Measurements from ENCODE around the gene ACOT13. TPM values are rescaled to one million over a fixed set of nuclear protein-coding genes. Genes with fewer than 3 reads are reported as not detected.
"Not testable (repeated sequence)": the region's sequence is repeated elsewhere in the genome, so short reads cannot be mapped to it uniquely, and the experiment has no call there.

ACOT13 gene
- total and polyA plus RNA-seq, 2 experiments from 2014 or later = 30.1 to 61.6 TPM

DNA sequence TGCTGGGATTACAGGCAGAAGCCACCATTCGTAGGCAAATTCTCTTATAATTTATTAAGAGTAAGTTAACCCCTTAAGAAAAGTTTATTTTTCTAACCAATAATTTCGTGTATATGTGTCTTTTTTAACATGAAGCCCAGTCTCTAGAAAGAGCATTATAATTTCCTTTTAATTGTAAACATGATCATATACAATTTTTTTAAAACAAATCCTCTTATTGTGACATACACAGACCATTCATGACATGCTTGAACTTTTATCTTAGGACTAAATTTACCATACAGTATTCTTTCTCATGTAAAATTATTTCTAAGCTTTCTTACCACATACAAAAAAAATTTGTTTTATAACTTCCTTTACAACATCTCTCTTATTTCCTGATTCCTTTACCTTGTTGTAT is 6.7 kb downstream of the ACOT13 start:
- Histone ChIP-seq H3K4me3 (no peak overlapping the region), H3K9me2 (replicated peaks; ENCODE audit: insufficient read depth) (no peaks in the 10 kb centered on the region), H3K4me1 (ENCODE audit: insufficient read depth) (no peaks in the 10 kb centered on the region), H2AFZ (no peak overlapping the region), H3K36me3 (replicated peaks; ENCODE audit: insufficient read depth, low read depth) (no peaks in the 10 kb centered on the region), H4K20me1 (ENCODE audit: insufficient read depth, poor library complexity, severe bottlenecking) (no peaks in the 10 kb centered on the region), H3K9me3 (ENCODE audit: low read depth) (no peaks in the 10 kb centered on the region), H3K79me2 (peaks cover 17% of the 10 kb centered on the region), H3K27ac (no peak overlapping the region), H3K27me3 (no peaks in the 10 kb centered on the region), H3K4me2 (no peak overlapping the region)
- no peak for DNase-seq (ENCODE audit: low spot score)
- TF ChIP-seq EZH2 (IDR thresholded peaks at IDR 0.05; ENCODE audit: borderline replicate concordance) = no peak
- TF ChIP-seq, protein P1, sequence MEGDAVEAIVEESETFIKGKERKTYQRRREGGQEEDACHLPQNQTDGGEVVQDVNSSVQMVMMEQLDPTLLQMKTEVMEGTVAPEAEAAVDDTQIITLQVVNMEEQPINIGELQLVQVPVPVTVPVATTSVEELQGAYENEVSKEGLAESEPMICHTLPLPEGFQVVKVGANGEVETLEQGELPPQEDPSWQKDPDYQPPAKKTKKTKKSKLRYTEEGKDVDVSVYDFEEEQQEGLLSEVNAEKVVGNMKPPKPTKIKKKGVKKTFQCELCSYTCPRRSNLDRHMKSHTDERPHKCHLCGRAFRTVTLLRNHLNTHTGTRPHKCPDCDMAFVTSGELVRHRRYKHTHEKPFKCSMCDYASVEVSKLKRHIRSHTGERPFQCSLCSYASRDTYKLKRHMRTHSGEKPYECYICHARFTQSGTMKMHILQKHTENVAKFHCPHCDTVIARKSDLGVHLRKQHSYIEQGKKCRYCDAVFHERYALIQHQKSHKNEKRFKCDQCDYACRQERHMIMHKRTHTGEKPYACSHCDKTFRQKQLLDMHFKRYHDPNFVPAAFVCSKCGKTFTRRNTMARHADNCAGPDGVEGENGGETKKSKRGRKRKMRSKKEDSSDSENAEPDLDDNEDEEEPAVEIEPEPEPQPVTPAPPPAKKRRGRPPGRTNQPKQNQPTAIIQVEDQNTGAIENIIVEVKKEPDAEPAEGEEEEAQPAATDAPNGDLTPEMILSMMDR (IDR thresholded peaks at IDR 0.05; ENCODE audit: poor library complexity) = no peak
- no peak for TF ChIP-seq EZH2phosphoT487 (IDR thresholded peaks at IDR 0.05; ENCODE audit: low read depth, severe bottlenecking, unreplicated experiment)
- WGBS (ENCODE audit: low lambda C conversion rate, missing lambda C conversion rate) = 73% methylated on average over 2 of the region's 2 CpGs

DNA sequence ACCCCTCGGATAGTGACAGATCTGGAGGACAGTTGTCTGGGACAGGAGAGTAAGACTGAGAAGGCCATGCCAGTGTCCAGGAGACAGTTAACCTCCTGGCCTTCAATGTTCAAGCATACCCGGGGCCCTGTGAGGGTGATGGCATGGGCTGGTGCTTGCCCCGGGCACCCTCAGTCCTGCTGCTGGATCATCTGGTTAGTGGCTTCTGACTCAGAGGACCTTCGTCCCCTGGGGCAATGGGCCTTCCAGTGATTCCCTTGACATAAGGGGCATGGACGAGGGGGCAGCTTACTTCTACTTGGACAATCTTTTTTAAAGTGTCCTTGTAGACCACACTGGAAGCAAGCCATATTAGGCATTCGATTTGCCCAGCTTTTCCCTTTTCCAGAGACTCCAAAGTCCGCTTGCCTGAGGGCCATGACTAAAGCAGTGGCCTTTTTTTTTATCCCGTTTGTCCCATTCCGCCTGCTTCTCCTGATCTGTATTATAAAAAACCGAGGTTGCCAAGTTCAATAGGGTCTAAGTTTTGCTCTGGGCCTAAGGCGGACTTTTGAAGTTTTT is 12.0 kb downstream of the ACOT13 start:
- H3K4me3 ChIP-seq; H3K4me2 ChIP-seq; H3K9me3 ChIP-seq (ENCODE audit: low read depth); H3K9me2 ChIP-seq (replicated peaks; ENCODE audit: insufficient read depth); H3K27ac ChIP-seq; H3K4me1 ChIP-seq (ENCODE audit: insufficient read depth); H3K36me3 ChIP-seq (replicated peaks; ENCODE audit: insufficient read depth, low read depth); DNase-seq (ENCODE audit: low spot score); H2AFZ ChIP-seq; H4K20me1 ChIP-seq (ENCODE audit: insufficient read depth, poor library complexity, severe bottlenecking); H3K27me3 ChIP-seq: not testable (repeated sequence)
- H3K79me2 ChIP-seq = peaks cover 14% of the 10 kb centered on the region
- WGBS (ENCODE audit: low lambda C conversion rate, missing lambda C conversion rate) = 89% methylated on average over 11 of the region's 11 CpGs

DNA sequence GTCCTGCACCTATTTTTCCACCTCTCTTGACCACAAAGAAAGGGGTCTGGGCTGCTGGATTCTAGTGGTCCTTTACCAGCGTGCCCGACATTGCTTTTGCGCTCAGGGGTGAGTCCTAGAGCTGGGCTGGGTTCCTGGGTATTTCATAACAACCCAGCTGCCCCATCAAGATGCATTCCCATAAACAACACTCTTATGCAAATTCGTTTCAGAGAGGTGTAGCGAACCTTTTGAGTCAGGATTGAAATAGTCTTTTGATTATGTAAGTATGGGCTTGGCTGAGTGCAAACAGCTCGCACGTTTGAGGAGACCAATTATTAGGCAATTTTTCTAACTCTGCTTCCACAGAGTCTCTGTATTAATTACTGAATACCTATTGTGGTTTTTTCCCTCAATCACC is 13.7 kb downstream of the ACOT13 start:
- no peak overlapping the region for H2AFZ ChIP-seq
- H3K27me3 ChIP-seq = no peaks in the 10 kb centered on the region
- no peak for DNase-seq (ENCODE audit: low spot score)
- H3K4me2 ChIP-seq = no peak overlapping the region
- peaks cover 11% of the 10 kb centered on the region for H3K79me2 ChIP-seq
- TF ChIP-seq, protein P1 (IDR thresholded peaks at IDR 0.05; ENCODE audit: poor library complexity) = no peak
- no peak for TF ChIP-seq EZH2phosphoT487 (IDR thresholded peaks at IDR 0.05; ENCODE audit: low read depth, severe bottlenecking, unreplicated experiment)
- TF ChIP-seq EZH2 (IDR thresholded peaks at IDR 0.05; ENCODE audit: borderline replicate concordance) = no peak
- H3K9me3 ChIP-seq (ENCODE audit: low read depth) = no peaks in the 10 kb centered on the region
- H3K27ac ChIP-seq = no peak overlapping the region
- H3K4me3 ChIP-seq = no peak overlapping the region
- 88% methylated on average over 7 of the region's 7 CpGs for WGBS (ENCODE audit: low lambda C conversion rate, missing lambda C conversion rate)
- no peaks in the 10 kb centered on the region for H3K9me2 ChIP-seq (replicated peaks; ENCODE audit: insufficient read depth)
- H3K4me1 ChIP-seq (ENCODE audit: insufficient read depth) = no peaks in the 10 kb centered on the region
- H3K36me3 ChIP-seq (replicated peaks; ENCODE audit: insufficient read depth, low read depth) = no peaks in the 10 kb centered on the region
- H4K20me1 ChIP-seq (ENCODE audit: insufficient read depth, poor library complexity, severe bottlenecking) = no peaks in the 10 kb centered on the region

DNA sequence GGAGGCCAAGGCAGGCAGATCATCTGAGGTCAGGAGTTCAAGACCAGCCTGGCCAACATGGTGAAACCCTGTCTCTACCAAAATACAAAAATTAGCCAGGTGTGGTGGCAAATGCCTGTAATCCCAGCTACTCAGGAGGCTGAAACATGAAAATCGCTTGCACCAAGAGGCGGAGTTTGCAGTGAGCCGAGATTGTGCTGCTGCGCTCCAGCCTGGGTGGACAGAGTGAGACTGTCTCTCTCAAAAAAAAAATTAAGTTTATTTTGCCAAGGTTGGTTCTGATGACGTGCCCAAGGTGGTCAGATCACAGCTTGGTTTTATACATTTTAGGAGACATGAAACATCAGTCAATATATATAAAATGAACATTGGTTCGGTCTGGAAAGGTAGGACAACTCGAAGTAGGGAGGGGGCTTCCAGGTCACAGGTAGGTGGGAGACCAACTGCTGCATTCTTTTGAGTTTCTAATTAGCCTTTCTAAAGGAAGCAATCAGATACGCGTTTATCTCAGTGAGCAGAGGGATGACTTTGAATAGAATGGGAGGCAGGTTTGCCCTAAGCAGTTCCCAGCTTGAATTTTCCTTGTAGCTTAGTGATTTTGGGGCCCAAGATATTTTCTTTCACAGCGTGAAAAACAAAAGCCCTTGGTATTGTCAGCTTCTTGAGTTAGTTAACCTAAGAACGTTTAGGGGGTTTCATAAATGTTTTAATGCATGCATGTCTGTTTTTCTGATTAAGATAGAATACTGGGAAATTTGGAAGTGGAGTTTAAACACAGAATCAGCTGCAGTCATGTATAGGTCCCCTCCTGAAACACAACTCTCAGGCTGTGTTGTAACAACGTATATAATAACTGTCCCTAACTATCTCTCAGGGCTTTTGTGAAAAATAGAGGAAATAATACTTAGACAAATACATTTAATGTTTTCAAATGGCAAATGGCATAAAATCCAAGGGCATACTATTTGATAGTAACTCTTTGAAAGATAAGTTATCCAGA is 16.7 kb downstream of the ACOT13 start:
- no peak overlapping the region for H3K4me2 ChIP-seq
- no peaks in the 10 kb centered on the region for H4K20me1 ChIP-seq (ENCODE audit: insufficient read depth, poor library complexity, severe bottlenecking)
- H3K27me3 ChIP-seq = no peaks in the 10 kb centered on the region
- H2AFZ ChIP-seq = no peak overlapping the region
- H3K27ac ChIP-seq = peak overlapping the region; percentile 13
- no peak overlapping the region for H3K4me3 ChIP-seq
- no peak for TF ChIP-seq EZH2phosphoT487 (IDR thresholded peaks at IDR 0.05; ENCODE audit: low read depth, severe bottlenecking, unreplicated experiment)
- no peak for TF ChIP-seq EZH2 (IDR thresholded peaks at IDR 0.05; ENCODE audit: borderline replicate concordance)
- TF ChIP-seq, protein P1 (IDR thresholded peaks at IDR 0.05; ENCODE audit: poor library complexity) = no peak
- H3K79me2 ChIP-seq = peaks cover 6% of the 10 kb centered on the region
- H3K4me1 ChIP-seq (ENCODE audit: insufficient read depth) = no peaks in the 10 kb centered on the region
- 63% methylated on average over 12 of the region's 12 CpGs for WGBS (ENCODE audit: low lambda C conversion rate, missing lambda C conversion rate)
- H3K9me3 ChIP-seq (ENCODE audit: low read depth) = no peaks in the 10 kb centered on the region
- no peaks in the 10 kb centered on the region for H3K36me3 ChIP-seq (replicated peaks; ENCODE audit: insufficient read depth, low read depth)
- no peak for DNase-seq (ENCODE audit: low spot score)
- H3K9me2 ChIP-seq (replicated peaks; ENCODE audit: insufficient read depth) = no peaks in the 10 kb centered on the region

Measured in hepatocyte (in vitro differentiated cells).